DOHH2 (cell line): Measurements from ENCODE around the gene PRPSAP1.

ENCODE experiments used
- H3F3A ChIP-seq: fragments of 200-600 bp; sonication (generic), shearing (Covaris generic); 2 replicates; pipeline ENCODE4 v1.6.0; 2016; ENCODE audit warnings: antibody characterized with exemption, mild to moderate bottlenecking; ENCODE audit not compliant: control insufficient read depth, insufficient read depth
- H3K27ac ChIP-seq: fragments of 200-600 bp; sonication (generic); 2 replicates; pipeline ENCODE4 v1.5.1; 2014; ENCODE audit warnings: low read depth, mild to moderate bottlenecking, low read length, moderate library complexity
- H3K27me3 ChIP-seq: fragments of 200-600 bp; sonication (generic); 2 replicates; pipeline ENCODE4 v1.6.1; 2014; ENCODE audit warnings: mild to moderate bottlenecking, low read length, mixed read lengths; ENCODE audit not compliant: control insufficient read depth
- H3K36me3 ChIP-seq: fragments of 200-600 bp; sonication (generic); 2 replicates; pipeline ENCODE4 v1.6.1; 2014; ENCODE audit warnings: mild to moderate bottlenecking, low read length, moderate library complexity, mixed read lengths; ENCODE audit not compliant: control insufficient read depth
- H3K4me1 ChIP-seq: fragments of 200-600 bp; sonication (generic); 2 replicates; pipeline ENCODE4 v1.6.1; 2014; ENCODE audit warnings: mild to moderate bottlenecking, low read length, mixed read lengths; ENCODE audit not compliant: control insufficient read depth
- H3K4me2 ChIP-seq: fragments of 200-600 bp; sonication (generic); 2 replicates; pipeline ENCODE4 v1.6.0; 2014; ENCODE audit warnings: mild to moderate bottlenecking, low read length, moderate library complexity
- H3K4me3 ChIP-seq: fragments of 200-600 bp; sonication (generic); 2 replicates; pipeline ENCODE4 v1.5.1; 2014; ENCODE audit warnings: mild to moderate bottlenecking, low read length, mixed read lengths
- H3K79me2 ChIP-seq: fragments of 200-600 bp; sonication (generic); 2 replicates; pipeline ENCODE4 v1.6.1; 2014; ENCODE audit warnings: mild to moderate bottlenecking, low read length, mixed read lengths; ENCODE audit not compliant: control insufficient read depth
- H3K9me2 ChIP-seq: fragments of 200-600 bp; sonication (generic); replicated peaks from 2 replicates; pipeline ENCODE4 v1.6.1; 2014; ENCODE audit warnings: mild to moderate bottlenecking, low read length, mixed read lengths; ENCODE audit not compliant: control insufficient read depth
- H3K9me3 ChIP-seq: fragments of 200-600 bp; sonication (generic); 2 replicates; pipeline ENCODE4 v1.6.1; 2014; ENCODE audit warnings: antibody characterized with exemption, low read length, mixed read lengths; ENCODE audit not compliant: control insufficient read depth, insufficient read depth
- H4K20me1 ChIP-seq: fragments of 200-600 bp; sonication (generic); 2 replicates; pipeline ENCODE4 v1.6.0; 2014; ENCODE audit warnings: low read depth, mild to moderate bottlenecking, antibody characterized with exemption, low read length, moderate library complexity; ENCODE audit not compliant: control insufficient read depth, insufficient read depth
- CTCF ChIP-seq: fragments of 200-600 bp; sonication (generic); IDR thresholded peaks from one replicate; pipeline ENCODE4 v1.5.1; 2014; ENCODE audit warnings: antibody characterized with exemption, mild to moderate bottlenecking, low read depth, low read length; ENCODE audit not compliant: poor library complexity, severe bottlenecking
- EZH2phosphoT487 ChIP-seq: fragments of 200-600 bp; sonication (generic); IDR thresholded peaks from 2 replicates; pipeline ENCODE4 v1.6.1; 2017; ENCODE audit warnings: borderline replicate concordance, mild to moderate bottlenecking, antibody characterized with exemption, low read length, moderate library complexity, mixed read lengths

Gene PRPSAP1

DNA sequence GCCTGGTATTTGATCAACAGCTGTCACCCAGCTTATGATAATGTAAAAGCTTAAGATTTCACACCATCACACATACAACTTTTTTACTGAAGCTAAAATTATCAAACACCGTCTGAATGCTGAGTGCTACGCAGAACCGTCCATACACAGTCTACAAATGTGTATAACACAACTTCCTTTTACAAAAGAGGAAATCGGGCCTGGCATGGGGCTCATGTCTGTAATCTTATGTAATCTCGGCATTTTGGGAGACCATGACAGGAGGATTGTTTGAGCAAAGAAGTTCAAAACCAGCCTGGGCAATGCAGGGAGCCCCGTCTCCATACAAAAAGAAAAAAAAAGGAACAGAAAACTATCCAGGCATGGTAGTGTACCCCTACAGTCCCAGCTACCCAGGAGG is 26.0 kb downstream of the PRPSAP1 start:
- Histone ChIP-seq H3K79me2 (no peaks in the 10 kb centered on the region), H4K20me1 (no peaks in the 10 kb centered on the region), H3K27me3 (no peaks in the 10 kb centered on the region), H3K9me2 (no peaks in the 10 kb centered on the region), H3K4me1 (no peaks in the 10 kb centered on the region), H3K36me3 (peaks cover 47% of the 10 kb centered on the region), H3F3A (no peaks in the 10 kb centered on the region), H3K4me2 (no peak overlapping the region), H3K9me3 (no peaks in the 10 kb centered on the region), H3K4me3 (no peak overlapping the region), H3K27ac (no peak overlapping the region)
- TF ChIP-seq CTCF (no peak), EZH2phosphoT487 (no peak)

- H4K20me1 ChIP-seq, result no peaks in the 10 kb centered on the region
Observed at GRCh38 chr17:76326306-76326705, 27.4 kb downstream of the PRPSAP1 start.

DNA sequence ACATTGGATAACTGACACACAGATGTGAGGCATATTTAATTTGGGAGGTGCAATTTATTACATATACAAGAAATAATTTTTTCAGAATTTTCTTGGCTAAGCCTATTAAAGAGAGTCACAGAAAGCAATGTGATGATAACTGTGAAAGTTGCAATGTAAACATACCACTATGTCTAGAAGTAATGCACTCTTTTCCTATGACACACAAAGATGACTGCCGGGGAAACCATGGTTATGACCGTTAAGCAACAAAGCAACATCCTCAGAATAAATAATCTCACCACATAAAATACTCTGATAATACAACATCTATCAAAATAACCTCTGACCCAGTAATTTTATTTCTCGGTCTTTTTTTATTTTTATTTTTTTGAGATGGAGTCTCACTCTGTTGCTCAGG is 35.1 kb downstream of the PRPSAP1 start:
- H3K36me3 ChIP-seq, result peaks cover 8% of the 10 kb centered on the region
- H3K9me2 ChIP-seq, result no peaks in the 10 kb centered on the region
- no peak for TF ChIP-seq EZH2phosphoT487
- TF ChIP-seq CTCF, result no peak
- no peaks in the 10 kb centered on the region for H3K9me3 ChIP-seq
- H3K79me2 ChIP-seq, result no peaks in the 10 kb centered on the region
- no peak overlapping the region for H3K4me2 ChIP-seq
- H3K4me1 ChIP-seq, result no peaks in the 10 kb centered on the region
- H4K20me1 ChIP-seq, result no peaks in the 10 kb centered on the region
- H3K27me3 ChIP-seq, result no peaks in the 10 kb centered on the region
- no peak overlapping the region for H3K4me3 ChIP-seq
- no peaks in the 10 kb centered on the region for H3F3A ChIP-seq
- no peak overlapping the region for H3K27ac ChIP-seq

More at GRCh38 chr17:76326306-76326705, 27.4 kb downstream of the PRPSAP1 start:
- TF ChIP-seq CTCF (no peak), EZH2phosphoT487 (no peak)
- no peaks in the 10 kb centered on the region for H3K27me3 ChIP-seq
- H3F3A ChIP-seq, result no peaks in the 10 kb centered on the region
- no peak overlapping the region for H3K4me3 ChIP-seq
- H3K9me3 ChIP-seq, result no peaks in the 10 kb centered on the region
- H3K36me3 ChIP-seq, result peaks cover 38% of the 10 kb centered on the region
- no peaks in the 10 kb centered on the region for H3K9me2 ChIP-seq
- no peaks in the 10 kb centered on the region for H3K4me1 ChIP-seq
- H3K79me2 ChIP-seq, result no peaks in the 10 kb centered on the region
- no peak overlapping the region for H3K4me2 ChIP-seq
- H3K27ac ChIP-seq, result no peak overlapping the region

DNA sequence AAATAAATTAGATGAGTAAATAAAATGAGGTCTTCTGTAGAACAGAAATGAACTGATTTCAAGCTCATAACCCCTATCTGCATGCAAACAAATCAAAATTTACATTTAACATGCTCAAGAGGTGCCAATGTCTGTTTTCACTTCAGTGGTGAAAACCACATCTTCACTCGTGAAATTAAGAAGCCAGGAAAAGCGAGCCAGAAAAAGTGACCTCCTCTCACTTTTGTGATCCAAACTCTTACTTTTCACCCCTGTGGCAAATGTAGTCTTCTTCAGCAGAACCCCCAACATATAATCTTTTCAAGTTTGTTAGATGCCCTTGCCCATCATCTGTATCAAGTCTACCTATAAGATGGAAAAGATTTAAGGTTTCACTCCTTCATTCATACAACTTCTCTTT is 36.2 kb downstream of the PRPSAP1 start:
- no peaks in the 10 kb centered on the region for H3K4me1 ChIP-seq
- no peaks in the 10 kb centered on the region for H3K9me2 ChIP-seq
- H3K36me3 ChIP-seq, result peaks cover 10% of the 10 kb centered on the region
- no peaks in the 10 kb centered on the region for H3F3A ChIP-seq
- H3K9me3 ChIP-seq, result no peaks in the 10 kb centered on the region
- H4K20me1 ChIP-seq, result no peaks in the 10 kb centered on the region
- TF ChIP-seq CTCF, result no peak
- TF ChIP-seq EZH2phosphoT487, result no peak
- H3K27ac ChIP-seq, result no peak overlapping the region
- H3K4me3 ChIP-seq, result no peak overlapping the region
- no peaks in the 10 kb centered on the region for H3K79me2 ChIP-seq
- H3K27me3 ChIP-seq, result no peaks in the 10 kb centered on the region
- H3K4me2 ChIP-seq, result no peak overlapping the region
